NT2/D1 (cell line): ENCODE measurements around the gene THNSL1.

Experiments used
- SUZ12 ChIP-seq: IDR thresholded peaks from 2 replicates; pipeline ENCODE4 v1.6.1; 2011; ENCODE audit not compliant: insufficient read length, insufficient read depth; ENCODE audit errors: extremely low read depth
- ZNF274 ChIP-seq: IDR thresholded peaks from 2 replicates; pipeline ENCODE4 v1.6.1; 2011; ENCODE audit warnings: mild to moderate bottlenecking, low read depth, low read length

GRCh38 chr10:25064401-25064800 is 48.0 kb downstream of the THNSL1 start:
- TF ChIP-seq SUZ12 (no peak), ZNF274 (no peak)
